IMR-90 (cell line): ENCODE data around the gene RUNX2. TPM values are rescaled to one million over a fixed set of nuclear protein-coding genes. Genes with fewer than 3 reads are reported as not detected.

Experiments
- ATAC-seq: fragments of 200-7000 bp; cut with Tn5 transposase; 2 replicates; pipeline ENCODE4 v1.9.1; 2020; ENCODE audit warnings: low read depth, mild to moderate bottlenecking, moderate library complexity
- BruUV-seq: library from RNA; stranded (reverse); fragments of 400-500 nt; replicated peaks from 2 replicates; lab custom pipeline; 2021; lab: Mats Ljungman, UMichigan
- CTCF ChIA-PET: fragments of 300-600 bp; formaldehyde crosslinking; extraction: SDS; loops from one replicate; lab custom pipeline; 2021; ENCODE audit warnings: antibody characterized with exemption; lab: Yijun Ruan, JAX
- POLR2A ChIA-PET: fragments of 300-600 bp; sonication (Branson Sonifier 250); formaldehyde crosslinking; loops from one replicate; lab custom pipeline; 2022; ENCODE audit warnings: antibody characterized with exemption; ENCODE audit not compliant: unreplicated experiment; lab: Charles Lee
- DNase-seq: peaks from one replicate; pipeline ENCODE4 v3.0.0; 2013
- H2AFZ ChIP-seq: replicated peaks from 2 replicates; pipeline ENCODE3; 2013; ENCODE audit warnings: low read length, mild to moderate bottlenecking; ENCODE audit not compliant: poor library complexity
- H2AK5ac ChIP-seq: 2 replicates; pipeline ENCODE4 v1.6.1; 2013; ENCODE audit warnings: low read depth, low read length, inconsistent platforms
- H2AK9ac ChIP-seq: replicated peaks from 2 replicates; pipeline ENCODE3; 2013; ENCODE audit warnings: mild to moderate bottlenecking, low read depth, low read length, moderate library complexity; ENCODE audit not compliant: poor library complexity
- H2BK120ac ChIP-seq: 2 replicates; pipeline ENCODE4 v1.6.1; 2013; ENCODE audit warnings: low read depth, low read length, inconsistent platforms
- H2BK15ac ChIP-seq: 3 replicates; pipeline ENCODE4 v1.6.1; 2013; ENCODE audit warnings: low read depth, low read length, inconsistent platforms
- H2BK20ac ChIP-seq: 2 replicates; pipeline ENCODE4 v1.6.1; 2013; ENCODE audit warnings: low read depth, mild to moderate bottlenecking, inconsistent platforms, low read length, moderate library complexity
- H2BK5ac ChIP-seq: 2 replicates; pipeline ENCODE4 v1.6.1; 2013; ENCODE audit warnings: mild to moderate bottlenecking, low read depth, low read length, inconsistent platforms; ENCODE audit not compliant: poor library complexity, severe bottlenecking
- H3K14ac ChIP-seq: replicated peaks from 2 replicates; pipeline ENCODE4 v1.6.1; 2013; ENCODE audit warnings: low read depth, low read length, inconsistent platforms
- H3K18ac ChIP-seq: 2 replicates; pipeline ENCODE4 v1.6.1; 2013; ENCODE audit warnings: low read depth, low read length, control low read depth
- H3K23ac ChIP-seq: 2 replicates; pipeline ENCODE4 v1.6.1; 2013; ENCODE audit warnings: low read depth, low read length, inconsistent platforms
- H3K27ac ChIP-seq: 2 replicates; pipeline ENCODE4 v1.5.1; 2013; ENCODE audit warnings: mild to moderate bottlenecking, control low read depth, low read length; ENCODE audit not compliant: insufficient read depth
- H3K27me3 ChIP-seq: 2 replicates; pipeline ENCODE4 v1.6.1; 2013; ENCODE audit warnings: low read length; ENCODE audit not compliant: control insufficient read depth, insufficient read depth
- H3K36me3 ChIP-seq: 2 replicates; pipeline ENCODE4 v1.6.1; 2013; ENCODE audit warnings: low read length, mixed read lengths; ENCODE audit not compliant: control insufficient read depth, insufficient read depth
- H3K4ac ChIP-seq: 2 replicates; pipeline ENCODE4 v1.6.1; 2013; ENCODE audit warnings: low read depth, low read length, inconsistent platforms
- H3K4me1 ChIP-seq: 2 replicates; pipeline ENCODE4 v1.6.1; 2013; ENCODE audit warnings: low read length, mixed read lengths; ENCODE audit not compliant: control insufficient read depth, insufficient read depth
- H3K4me2 ChIP-seq: 2 replicates; pipeline ENCODE4 v1.6.1; 2013; ENCODE audit warnings: low read depth, mild to moderate bottlenecking, control low read depth, low read length, moderate library complexity
- H3K4me3 ChIP-seq: 2 replicates; pipeline ENCODE4 v1.5.1; 2013; ENCODE audit warnings: low read depth, mild to moderate bottlenecking, control low read depth, low read length, moderate library complexity; ENCODE audit not compliant: insufficient read depth
- H3K56ac ChIP-seq: 2 replicates; pipeline ENCODE4 v1.6.1; 2013; ENCODE audit warnings: low read length, inconsistent platforms; ENCODE audit not compliant: insufficient read depth; ENCODE audit errors: extremely low read depth
- H3K79me1 ChIP-seq, 2 experiments: 2 replicates each; pipeline ENCODE4 v1.6.1; 2013; ENCODE audit warnings: low read length in 2 of 2, inconsistent platforms in 1 of 2, low read depth in 1 of 2
- H3K9ac ChIP-seq: 2 replicates; pipeline ENCODE4 v1.6.1; 2013; ENCODE audit warnings: low read depth, low read length, control low read depth
- H3K9me1 ChIP-seq: 2 replicates; pipeline ENCODE4 v1.6.1; 2013; ENCODE audit warnings: low read length, inconsistent platforms; ENCODE audit not compliant: insufficient read depth
- H3K9me3 ChIP-seq: 2 replicates; pipeline ENCODE4 v1.6.1; 2013; ENCODE audit warnings: low read length; ENCODE audit not compliant: control insufficient read depth, insufficient read depth
- H4K20me1 ChIP-seq: 2 replicates; pipeline ENCODE4 v1.6.1; 2013; ENCODE audit warnings: low read length, inconsistent platforms; ENCODE audit not compliant: insufficient read depth
- H4K5ac ChIP-seq: 2 replicates; pipeline ENCODE4 v1.6.1; 2013; ENCODE audit warnings: mild to moderate bottlenecking, low read depth, low read length, control low read depth
- H4K8ac ChIP-seq, 2 experiments: 2 replicates each; pipeline ENCODE4 v1.6.1; 2013; ENCODE audit warnings: low read depth in 2 of 2, low read length in 2 of 2, control low read depth in 1 of 2, inconsistent platforms in 1 of 2
- H4K91ac ChIP-seq: 2 replicates; pipeline ENCODE4 v1.6.1; 2013; ENCODE audit warnings: low read depth, low read length, inconsistent platforms; ENCODE audit not compliant: insufficient read depth
- NFE2L2 ChIP-seq: fragments of 150-350 bp; IDR thresholded peaks from 2 replicates; pipeline ENCODE4 v1.6.1; 2016; ENCODE audit warnings: low read depth, mild to moderate bottlenecking, low read length
- RAD21 ChIP-seq: IDR thresholded peaks from 2 replicates; pipeline ENCODE4 v1.6.1; 2012; ENCODE audit warnings: low read length, improper control_type of control experiment
- RCOR1 ChIP-seq: IDR thresholded peaks from 2 replicates; pipeline ENCODE4 v1.6.1; 2012; ENCODE audit warnings: mild to moderate bottlenecking, low read length, improper control_type of control experiment; ENCODE audit not compliant: insufficient replicate concordance
- RFX5 ChIP-seq: IDR thresholded peaks from 2 replicates; pipeline ENCODE4 v1.8.0; 2012; ENCODE audit warnings: low read depth, mild to moderate bottlenecking, low read length, moderate library complexity
- WGBS, 2 experiments: methylation state at CpG; one replicate each; pipeline versions ENCODE4 v1.1.5 to v1.1.7; 2013; ENCODE audit warnings: missing lambda C conversion rate in 2 of 2; ENCODE audit not compliant: insufficient read length in 1 of 2; ENCODE audit errors: extremely low coverage in 2 of 2; 5-methylcytosine and 5-hydroxymethylcytosine counted together
- dilution Hi-C: fragments of 300-500 bp; cut with HindIII; formaldehyde crosslinking; loops from one replicate; pipeline ENCODE4 v1.14.3; 2018; ENCODE audit warnings: low sequenced_read_pairs; ENCODE audit not compliant: unreplicated experiment
- in situ Hi-C: fragments of 300-500 bp; cut with MboI; formaldehyde crosslinking; loops from 3 replicates; pipeline ENCODE4 v1.14.3; 2019; ENCODE audit warnings: low sequenced_read_pairs, inconsistent platforms, mixed read lengths
- intact Hi-C: fragments of 100-400 bp; cut with micrococcal nuclease; formaldehyde crosslinking; loops from 2 replicates; pipeline ENCODE4 v1.10.0; 2022
- polyA plus RNA-seq, 3 experiments: library from polyadenylated mRNA; depleted of rRNA; stranded (reverse); fragments of >200 nt; gene quantifications; 2 replicates each; pipeline ENCODE4 v1.2.3, GENCODE V29; 2012; ENCODE audit warnings: low replicate concordance in 1 of 3
- total RNA-seq: library from RNA; depleted of rRNA; stranded (reverse); fragments of >200 nt; gene quantifications from 2 replicates; pipeline ENCODE4 v1.2.3, GENCODE V29; 2012

Gene RUNX2
- total and polyA plus RNA-seq, 2 of the 4 experiments (the other 2 are of a cell fraction) = 2.3 to 4.7 TPM

- H3K4me3 ChIP-seq = no peak overlapping the region
- ATAC-seq = no peak
- in situ Hi-C loops = no loop called here
- dilution Hi-C loops = no loop called here
- H3K4ac ChIP-seq = no peak overlapping the region
- no peak overlapping the region for H2AFZ ChIP-seq
- no peak overlapping the region for H3K27ac ChIP-seq
- H3K9me3 ChIP-seq = no peaks in the 10 kb centered on the region
- H2BK5ac ChIP-seq = no peak overlapping the region
- H3K36me3 ChIP-seq = no peaks in the 10 kb centered on the region
- H3K14ac ChIP-seq = no peak overlapping the region
- intact Hi-C loops = no loop called here
- peaks cover 3% of the 10 kb centered on the region for H3K9me1 ChIP-seq
- H3K27me3 ChIP-seq = no peaks in the 10 kb centered on the region
- no peak overlapping the region for H3K9ac ChIP-seq
- H3K18ac ChIP-seq = no peak overlapping the region
- H4K5ac ChIP-seq = no peak overlapping the region
- peaks cover 7% of the 10 kb centered on the region for H3K4me1 ChIP-seq
- TF ChIP-seq NFE2L2 (no peak), RCOR1 (no peak), RAD21 (no peak), RFX5 (no peak)
- H3K23ac ChIP-seq = no peak overlapping the region
- BruUV-seq = no TSS peak
- no peaks in the 10 kb centered on the region for H4K20me1 ChIP-seq
- WGBS, 2 experiments = 100% methylated on average over 2 of the region's 4 CpGs; no CpG with 5 or more reads in 1 of the 2 experiments
- no peak overlapping the region for H2AK9ac ChIP-seq
- no peak overlapping the region for H3K4me2 ChIP-seq
- CTCF ChIA-PET = interaction anchor here (1.5 kb wide), 1 partner anchor 192 kb away, joined by 5 read pairs; no protein-coding TSS in a partner anchor
- H4K8ac ChIP-seq = no peak overlapping the region
- no peak overlapping the region for H4K91ac ChIP-seq
- POLR2A ChIA-PET = no interaction called here
- no peak for DNase-seq
- H2BK15ac ChIP-seq = no peak overlapping the region
- H3K56ac ChIP-seq = no peak overlapping the region
- H2BK20ac ChIP-seq = no peak overlapping the region
- no peak overlapping the region for H2BK120ac ChIP-seq
- H2AK5ac ChIP-seq = no peak overlapping the region
- H3K79me1 ChIP-seq = peaks cover 0 to 11% of the 10 kb centered on the region in 2 experiments; a peak in 2 of 4 replicates
Observed at GRCh38 chr6:45522486-45522885, 194.4 kb downstream of the RUNX2 start.
